Ramos (cell line): Measurements from ENCODE around the gene ATP13A1.
"Not testable (repeated sequence)": the region's sequence is repeated elsewhere in the genome, so short reads cannot be mapped to it uniquely, and the experiment has no call there.

Experiments used
- in situ Hi-C: fragments of 300-500 bp; cut with MboI; formaldehyde crosslinking; loops from one replicate; pipeline ENCODE4 v1.14.3; 2022; ENCODE audit warnings: low sequenced_read_pairs; ENCODE audit not compliant: unreplicated experiment

Gene ATP13A1

DNA sequence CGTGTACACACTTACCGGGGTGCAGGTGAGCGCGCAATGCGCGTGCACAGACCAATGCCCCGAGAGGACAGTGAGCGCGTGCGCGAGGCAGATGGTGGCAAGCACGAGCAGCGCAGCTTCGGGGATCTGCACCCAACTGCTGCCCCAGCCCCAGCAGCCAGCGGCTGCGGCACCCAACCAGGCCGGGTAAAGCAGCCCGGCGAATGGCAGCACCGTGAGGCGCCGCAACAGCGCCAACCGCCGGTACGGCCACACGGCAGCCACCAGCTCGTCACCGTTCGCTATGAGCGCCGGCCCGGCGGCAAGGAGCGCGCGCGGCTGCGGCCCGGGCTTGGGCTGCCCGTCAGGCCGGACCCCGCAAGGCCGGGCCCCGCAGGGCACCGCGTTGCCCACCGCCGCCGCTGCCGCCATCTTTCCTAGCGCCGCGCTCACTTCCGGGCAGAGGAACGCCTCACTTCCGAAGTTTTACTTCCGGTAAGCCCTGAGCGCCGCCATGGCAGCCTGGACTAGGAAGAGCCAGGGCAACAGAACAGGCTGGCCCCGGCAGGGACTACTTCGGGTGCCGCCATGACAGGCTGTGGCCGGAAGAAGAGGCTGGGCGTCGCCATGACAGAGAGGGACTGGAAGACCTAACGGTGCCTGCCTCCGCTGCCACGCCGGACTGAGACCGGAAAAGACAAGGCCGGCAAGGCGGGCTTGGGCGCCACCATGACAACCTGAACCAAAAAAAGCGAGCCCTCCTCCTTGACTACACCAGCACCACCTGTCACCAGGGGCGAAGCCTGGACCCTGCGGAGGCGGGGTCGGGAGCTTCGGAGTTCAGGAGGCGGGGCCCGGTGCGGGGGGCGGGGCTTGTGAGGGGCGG is at the start of gene ATP13A1:
Gene ATP13A1, minus strand, starts transcription at position 421 of the 865 bp plus-strand sequence. Its CDS starts 10 bp downstream, at position 411.
- in situ Hi-C loops: no loop called here

DNA sequence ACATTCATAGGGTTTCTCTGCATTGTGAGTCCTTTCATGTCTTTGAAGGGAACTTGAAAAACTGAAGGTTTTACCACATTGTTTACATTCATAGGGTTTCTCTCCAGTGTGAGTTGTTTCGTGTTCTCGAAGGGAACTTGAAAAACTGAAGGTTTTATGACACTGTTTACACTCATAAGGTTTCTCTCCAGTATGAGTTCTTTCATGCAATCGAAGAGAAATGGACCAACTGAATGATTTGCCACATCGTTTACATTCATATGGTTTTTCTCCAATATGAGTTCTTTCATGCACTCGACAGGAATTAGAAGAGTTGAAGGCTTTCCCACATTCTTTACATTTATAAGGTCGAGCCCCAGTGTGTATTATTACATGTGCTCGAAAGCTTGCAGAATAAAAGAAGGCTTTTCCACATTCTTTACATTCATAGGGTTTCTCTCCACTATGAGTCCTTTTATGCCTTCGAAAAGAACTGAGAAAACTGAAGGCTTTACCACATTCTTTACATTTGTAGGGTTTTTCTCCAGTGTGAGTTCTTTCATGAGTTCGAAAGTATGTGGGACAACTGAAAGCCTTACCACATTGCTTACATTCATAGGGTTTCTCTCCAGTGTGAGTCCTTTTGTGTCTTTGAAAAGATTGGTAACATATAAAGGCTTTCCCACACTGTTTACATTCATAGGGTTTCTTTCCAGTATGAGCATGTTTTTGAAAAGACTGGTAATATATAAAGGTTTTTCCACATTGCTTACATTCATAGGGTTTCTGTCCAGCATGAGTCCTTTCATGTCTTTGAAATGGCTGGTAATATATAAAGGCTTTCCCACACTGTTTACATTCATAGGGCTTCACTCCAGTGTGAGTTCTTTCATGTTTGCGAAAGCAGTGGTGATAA is 48.7 kb upstream of the ATP13A1 start:
- in situ Hi-C loops: loop anchor here (25.0 kb wide), 1 partner anchor 1075 kb away; the partner anchor contains the start of gene ZNF66

DNA sequence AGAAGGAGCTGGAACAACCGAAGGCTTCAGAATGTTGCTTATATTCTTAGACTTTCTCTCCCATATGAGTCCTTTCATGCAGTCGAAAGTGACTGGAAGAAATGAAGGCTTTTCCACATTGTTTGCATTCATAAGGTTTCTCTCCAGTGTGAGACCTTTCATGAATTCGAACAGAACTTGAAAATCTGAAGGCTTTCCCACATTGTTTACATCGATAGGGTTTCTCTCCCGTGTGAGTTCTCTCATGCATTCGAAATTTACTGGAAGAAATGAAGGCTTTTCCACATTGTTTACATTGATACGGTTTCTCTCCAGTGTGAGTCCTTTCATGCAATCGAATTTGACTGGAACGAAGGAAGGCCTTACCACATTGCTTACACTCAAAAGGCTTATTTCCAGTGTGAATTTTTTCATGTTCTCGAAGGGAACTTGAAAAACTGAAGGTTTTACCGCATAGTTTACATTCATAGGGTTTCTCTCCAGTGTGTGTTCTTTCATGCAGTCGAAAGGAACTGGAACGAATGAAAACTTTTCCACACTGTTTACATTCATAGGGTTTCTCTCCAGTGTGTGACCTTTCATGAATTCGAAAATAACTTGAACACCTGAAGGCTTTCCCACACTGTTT is 47.9 kb upstream of the ATP13A1 start:
- in situ Hi-C loops: loop anchor here (25.0 kb wide), 1 partner anchor 1076 kb away; the partner anchor contains the start of gene ZNF66

DNA sequence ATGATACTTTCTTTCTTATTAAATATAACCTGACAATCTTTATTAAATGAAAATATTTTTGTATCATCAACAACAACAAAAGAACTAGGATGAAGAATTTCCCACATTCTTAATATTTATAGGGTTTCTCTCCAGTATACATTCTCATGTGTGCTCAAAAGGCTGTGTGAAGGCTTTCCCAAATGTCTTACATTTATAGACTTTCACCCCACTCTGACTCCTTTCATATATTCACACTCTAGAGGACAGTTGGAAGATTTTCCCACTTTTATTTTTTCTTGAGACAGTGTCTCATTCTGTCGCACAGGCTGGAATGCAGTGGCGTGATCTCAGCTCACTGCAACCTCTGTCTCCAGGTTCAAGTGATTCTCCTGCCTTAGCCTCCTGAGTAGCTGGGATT is 47.0 kb upstream of the ATP13A1 start:
- in situ Hi-C loops: loop anchor here (25.0 kb wide), 1 partner anchor 1077 kb away; the partner anchor contains the start of gene ZNF66

DNA sequence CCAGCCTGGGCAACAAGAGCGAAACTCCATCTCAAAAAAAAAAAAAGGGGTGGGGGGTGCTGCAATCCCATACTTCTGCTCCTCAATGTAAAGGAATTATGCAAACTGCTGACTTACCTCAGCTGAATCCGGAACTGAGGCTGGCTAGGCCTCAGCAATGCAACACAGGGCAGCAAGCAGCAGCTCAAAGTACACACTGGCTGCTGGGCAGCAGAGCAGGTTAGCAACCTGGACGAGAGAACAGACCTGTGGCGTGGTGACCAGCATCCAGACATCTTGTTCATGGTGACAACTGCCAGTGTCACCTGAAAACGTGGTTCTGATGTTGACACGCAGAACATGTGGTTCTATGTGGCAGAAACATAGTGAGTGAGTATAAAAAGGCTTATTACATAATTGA is 41.4 kb upstream of the ATP13A1 start:
- in situ Hi-C loops: loop anchor here (25.0 kb wide), 1 partner anchor 1082 kb away; the partner anchor contains the start of gene ZNF66

DNA sequence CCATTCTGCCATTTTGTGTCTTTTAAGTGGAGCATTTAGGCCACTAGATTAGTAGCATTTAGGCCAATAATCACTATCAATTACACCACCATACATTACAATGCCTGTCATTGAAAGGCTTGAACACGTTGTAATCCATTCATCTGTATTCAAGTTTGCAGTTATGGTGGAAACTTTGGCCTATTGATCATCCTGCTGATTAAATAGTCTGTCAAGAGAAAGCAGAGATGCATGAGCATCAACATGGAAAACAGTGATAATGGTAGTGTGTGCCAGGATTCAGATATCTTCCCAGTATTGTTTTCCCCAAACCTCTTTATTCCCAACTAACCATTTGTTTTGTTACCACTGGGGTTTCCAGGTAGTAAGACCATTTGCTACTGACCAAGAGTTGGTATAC is 37.0 kb upstream of the ATP13A1 start:
- in situ Hi-C loops: loop anchor here (25.0 kb wide), 1 partner anchor 1087 kb away; the partner anchor contains the start of gene ZNF66

DNA sequence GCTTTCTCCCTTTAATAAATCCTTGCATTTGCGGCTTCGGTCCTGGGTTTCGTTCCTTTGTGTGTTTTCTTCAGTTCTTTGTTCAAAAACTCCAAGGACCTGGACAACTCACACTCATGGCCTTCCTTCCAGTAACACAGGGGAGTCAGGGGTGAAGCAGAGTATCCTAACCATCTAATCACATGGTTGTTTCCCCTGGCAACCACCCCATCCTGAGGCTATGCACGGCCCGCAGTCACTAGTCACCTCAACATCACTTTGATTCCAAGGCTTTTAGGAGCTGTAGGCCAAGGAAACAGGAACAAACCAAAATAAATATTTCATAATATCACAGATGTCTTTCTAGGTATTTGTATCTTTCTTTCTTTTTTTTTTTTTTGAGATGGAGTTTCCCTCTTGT is 34.1 kb upstream of the ATP13A1 start:
- in situ Hi-C loops: no loop called here

DNA sequence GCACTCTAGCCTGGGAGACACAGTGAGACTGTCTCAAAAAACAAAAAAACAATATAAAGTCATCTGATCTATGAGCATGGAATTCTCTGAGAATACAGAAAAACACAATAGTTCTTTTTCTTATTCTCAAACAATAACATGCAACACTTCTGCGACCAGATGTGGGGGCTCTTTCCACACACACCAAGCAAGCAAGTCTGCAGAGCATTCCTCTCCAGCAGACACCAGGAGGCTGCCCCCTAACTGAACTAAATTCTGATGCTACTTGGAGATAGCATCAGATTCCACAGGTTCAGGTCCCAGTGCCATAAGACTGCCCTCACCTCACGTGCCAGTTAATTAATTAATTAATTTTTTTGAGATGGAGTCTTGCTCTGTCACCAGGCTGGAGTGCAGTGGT is 32.9 kb upstream of the ATP13A1 start:
- in situ Hi-C loops: no loop called here

DNA sequence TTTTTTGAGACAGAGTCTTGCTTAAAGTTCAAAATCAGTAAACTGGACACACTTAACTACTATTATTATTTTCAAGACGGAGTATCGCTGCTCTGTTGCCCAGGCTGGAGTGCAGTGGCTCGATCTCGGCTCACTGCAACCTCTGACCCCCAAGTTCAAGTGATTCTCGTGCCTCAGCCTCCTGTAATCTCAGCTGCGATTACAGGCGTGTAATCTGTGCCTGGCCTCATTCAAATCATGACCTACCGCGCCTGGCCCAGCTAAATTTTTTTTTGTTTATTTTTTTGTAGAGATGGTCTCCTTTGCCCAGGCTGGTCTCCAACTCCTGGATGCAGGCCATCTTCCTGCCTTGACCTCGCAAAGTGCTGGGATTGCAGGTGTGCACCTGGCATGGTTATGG is 28.2 kb upstream of the ATP13A1 start:
- in situ Hi-C loops: no loop called here

DNA sequence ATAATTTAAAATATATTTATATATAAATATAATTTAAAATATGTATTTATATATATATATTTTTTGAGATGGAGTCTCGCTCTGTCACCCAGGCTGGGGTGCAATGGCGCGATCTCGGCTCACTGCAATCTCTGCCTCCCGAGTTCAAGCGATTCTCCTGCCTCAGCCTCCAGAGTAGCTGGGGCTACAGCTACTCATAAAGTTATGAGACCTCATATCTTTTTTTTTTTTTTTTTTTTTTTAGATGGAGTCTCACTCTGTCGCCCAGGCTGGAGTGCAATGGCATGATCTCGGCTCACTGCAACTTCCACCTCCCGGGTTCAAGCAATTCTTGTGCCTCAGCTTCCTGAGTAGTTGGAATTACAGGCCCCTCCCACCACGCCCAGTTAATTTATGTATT is 25.5 kb upstream of the ATP13A1 start:
- in situ Hi-C loops: not testable (repeated sequence)

DNA sequence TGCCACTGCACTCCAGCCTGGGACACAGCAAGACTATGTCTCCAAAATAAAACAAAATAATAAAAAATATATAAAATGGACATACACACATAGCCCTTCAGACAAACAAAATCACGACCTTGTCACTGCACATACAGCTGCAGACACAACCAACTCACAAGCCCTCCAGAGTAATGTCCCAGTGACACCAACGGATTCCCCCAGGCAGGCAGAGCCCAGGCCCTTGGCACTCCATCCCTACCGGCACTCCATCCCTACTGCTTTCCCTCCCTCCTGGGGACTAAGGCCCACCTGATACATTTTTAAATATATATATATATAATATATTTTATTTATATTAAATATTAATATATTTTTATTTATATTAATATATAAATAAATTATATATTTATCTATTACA is 23.6 kb upstream of the ATP13A1 start:
- in situ Hi-C loops: no loop called here

DNA sequence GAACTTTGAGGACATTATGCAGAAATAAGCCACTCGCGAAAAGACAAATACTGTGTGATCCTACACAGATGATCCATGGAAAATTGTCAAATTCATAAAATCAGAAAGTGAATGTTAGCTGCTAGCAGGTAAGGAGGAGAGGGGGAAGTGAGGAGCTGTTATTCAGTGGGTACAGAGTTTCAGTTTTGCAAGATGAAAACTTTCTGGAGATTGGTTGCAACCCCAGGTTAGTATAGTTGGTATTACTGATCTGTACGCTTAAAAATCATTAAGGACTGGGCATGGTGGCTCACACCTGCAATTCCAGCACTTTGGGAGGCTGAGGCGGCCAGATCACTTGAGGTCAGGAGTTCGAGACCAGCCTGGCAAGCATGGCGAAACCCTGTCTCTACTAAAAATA is 23.1 kb upstream of the ATP13A1 start:
- in situ Hi-C loops: no loop called here

DNA sequence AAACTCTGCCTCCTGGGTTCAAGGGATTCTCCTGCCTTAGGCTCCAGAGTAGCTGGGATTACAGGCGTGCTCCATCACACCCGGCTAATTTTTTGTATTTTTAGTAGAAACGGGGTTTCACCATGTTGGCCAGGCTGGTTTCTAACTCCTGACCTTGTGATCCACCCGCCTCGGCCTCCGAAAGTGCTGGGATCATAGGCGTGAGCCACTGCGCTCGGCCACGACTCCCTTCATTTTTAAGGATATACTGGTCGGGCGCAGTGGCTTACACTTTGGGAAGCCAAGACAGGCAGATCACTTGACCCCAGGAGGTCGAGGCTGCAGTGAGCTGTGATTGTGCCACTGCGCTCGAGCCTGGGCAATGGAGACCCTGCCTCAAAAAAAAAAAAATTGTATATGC is 22.6 kb upstream of the ATP13A1 start:
- in situ Hi-C loops: not testable (repeated sequence)

DNA sequence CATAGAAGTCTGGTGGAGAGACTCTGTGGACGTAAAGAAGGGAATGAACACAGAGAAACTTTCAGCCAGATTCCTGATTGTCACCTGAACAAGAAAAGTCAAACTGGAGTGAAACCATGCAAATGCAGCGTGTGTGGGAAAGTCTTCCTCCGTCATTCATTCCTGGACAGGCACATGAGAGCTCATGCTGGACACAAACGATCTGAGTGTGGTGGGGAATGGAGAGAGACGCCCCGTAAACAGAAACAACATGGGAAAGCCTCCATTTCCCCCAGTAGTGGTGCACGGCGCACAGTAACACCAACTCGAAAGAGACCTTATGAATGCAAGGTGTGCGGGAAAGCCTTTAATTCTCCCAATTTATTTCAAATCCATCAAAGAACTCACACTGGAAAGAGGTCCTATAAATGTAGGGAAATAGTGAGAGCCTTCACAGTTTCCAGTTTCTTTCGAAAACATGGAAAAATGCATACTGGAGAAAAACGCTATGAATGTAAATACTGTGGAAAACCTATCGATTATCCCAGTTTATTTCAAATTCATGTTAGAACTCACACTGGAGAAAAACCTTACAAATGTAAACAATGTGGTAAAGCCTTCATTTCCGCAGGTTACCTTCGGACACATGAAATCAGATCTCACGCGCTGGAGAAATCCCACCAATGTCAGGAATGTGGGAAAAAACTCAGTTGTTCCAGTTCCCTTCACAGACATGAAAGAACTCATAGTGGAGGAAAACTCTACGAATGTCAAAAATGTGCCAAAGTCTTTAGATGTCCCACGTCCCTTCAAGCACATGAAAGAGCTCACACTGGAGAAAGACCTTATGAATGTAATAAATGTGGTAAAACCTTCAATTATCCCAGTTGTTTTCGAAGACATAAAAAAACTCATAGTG is 15.9 kb upstream of the ATP13A1 start:
- in situ Hi-C loops: no loop called here

DNA sequence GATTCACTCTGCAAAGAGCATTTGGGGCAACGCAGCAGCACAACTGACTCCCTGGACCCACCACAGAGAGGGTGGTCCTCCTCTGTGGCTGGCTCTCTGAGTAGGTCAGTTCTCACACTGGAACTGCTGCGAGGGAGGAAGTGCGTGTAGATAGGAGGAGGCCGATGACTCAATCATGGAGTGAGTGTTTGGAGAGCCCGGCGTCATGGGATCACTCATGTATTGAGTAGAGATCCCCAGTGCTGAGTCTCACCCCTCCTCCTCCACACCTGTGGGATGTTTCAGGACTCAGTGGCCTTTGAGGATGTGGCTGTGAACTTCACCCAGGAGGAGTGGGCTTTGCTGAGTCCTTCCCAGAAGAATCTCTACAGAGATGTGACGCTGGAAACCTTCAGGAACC is 14.1 kb upstream of the ATP13A1 start:
- in situ Hi-C loops: no loop called here

DNA sequence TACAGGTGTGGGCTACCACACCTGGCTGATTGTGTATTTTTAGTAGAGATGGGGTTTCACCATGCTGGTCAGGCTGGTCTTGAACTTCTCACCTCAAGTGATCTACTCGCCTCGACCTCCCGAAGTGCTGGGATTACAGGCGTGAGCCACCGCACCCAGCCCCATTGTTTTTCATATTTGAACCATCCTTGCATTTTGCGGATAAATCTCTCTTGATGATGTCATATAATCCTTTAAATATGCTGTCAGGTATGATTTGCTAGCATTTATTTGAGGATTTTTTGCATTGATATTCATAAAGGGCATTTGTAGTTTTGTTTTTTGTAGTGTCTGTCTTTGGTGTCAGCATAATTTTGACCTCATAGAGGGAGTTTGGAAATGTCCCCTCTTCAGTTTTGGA is 10.8 kb upstream of the ATP13A1 start:
- in situ Hi-C loops: no loop called here

DNA sequence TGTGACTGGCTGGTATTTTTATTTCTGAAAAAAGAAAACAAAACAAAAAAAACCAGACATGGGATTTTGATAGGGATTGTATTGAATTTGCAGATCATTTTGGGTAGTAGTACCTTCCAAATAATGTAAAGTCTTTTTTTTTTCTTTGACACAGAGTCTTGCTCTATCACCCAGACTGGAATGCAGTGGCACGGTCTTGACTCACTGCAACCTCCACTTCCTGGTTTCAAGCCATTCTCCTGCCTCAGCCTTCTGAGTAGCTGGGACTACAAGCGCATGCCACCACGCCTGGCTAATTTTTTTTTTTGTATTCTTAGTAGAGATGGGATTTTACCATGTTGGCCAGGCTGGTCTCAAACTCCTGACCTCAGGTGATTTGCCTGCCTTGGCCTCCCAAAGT is 9.3 kb upstream of the ATP13A1 start:
- in situ Hi-C loops: no loop called here

DNA sequence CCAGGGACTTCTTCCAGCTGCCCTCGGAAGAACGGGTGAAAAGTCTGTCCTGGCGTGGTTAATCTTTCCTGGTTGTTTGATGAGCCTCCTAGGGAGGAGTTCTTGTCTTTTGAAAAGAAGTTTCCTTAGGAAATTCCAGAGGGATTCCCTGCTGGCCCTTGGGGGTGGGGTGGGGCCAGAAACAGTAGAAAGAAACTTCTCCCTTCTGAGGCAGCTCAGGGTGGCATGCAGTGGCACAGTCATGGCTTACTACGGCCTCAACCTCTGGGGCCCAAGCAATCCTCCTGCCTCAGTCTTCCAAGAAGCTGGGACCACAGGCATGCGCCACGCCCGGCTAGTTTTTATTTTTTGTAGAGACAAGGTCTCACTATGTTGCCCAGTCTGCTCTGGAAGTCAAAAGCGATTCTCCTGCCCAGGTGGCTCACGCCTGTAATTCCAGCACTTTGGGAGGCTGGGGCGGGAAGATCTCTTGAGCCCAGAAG is 6.6 kb upstream of the ATP13A1 start:
- in situ Hi-C loops: no loop called here
